Activated CD4-positive, alpha-beta T cell treated with anti-CD3 and anti-CD28 coated beads, Interleukin-2, amount 10 ng/mL, durations not matched to agents 24 days and 14 days (primary cell): ENCODE measurements around the gene SLC45A1. TPM values are rescaled to one million over a fixed set of nuclear protein-coding genes. Genes with fewer than 3 reads are reported as not detected.

Experiments
- DNase-seq: peaks from one replicate; pipeline ENCODE4 v3.0.0; 2022
- H3K27ac Mint-ChIP-seq: one replicate; pipeline ENCODE4 v1.8.0; 2022; ENCODE audit warnings: mild to moderate bottlenecking, mixed read lengths
- H3K27me3 Mint-ChIP-seq: one replicate; pipeline ENCODE4 v1.8.0; 2022; ENCODE audit warnings: mixed read lengths
- H3K36me3 Mint-ChIP-seq: one replicate; pipeline ENCODE4 v1.8.0; 2022; ENCODE audit warnings: low read depth, mild to moderate bottlenecking, mixed read lengths
- H3K4me1 Mint-ChIP-seq: one replicate; pipeline ENCODE4 v1.8.0; 2021; ENCODE audit warnings: mixed read lengths
- H3K4me3 Mint-ChIP-seq: one replicate; pipeline ENCODE4 v1.8.0; 2022; ENCODE audit warnings: mild to moderate bottlenecking, moderate library complexity, mixed read lengths
- H3K9me3 Mint-ChIP-seq: one replicate; pipeline ENCODE4 v1.8.0; 2021; ENCODE audit warnings: mixed read lengths
- intact Hi-C: fragments of 100-400 bp; cut with micrococcal nuclease; formaldehyde crosslinking; loops from one replicate; pipeline ENCODE4 v1.15.1; 2023
- total RNA-seq: library from RNA; stranded (reverse); gene quantifications from 2 replicates; pipeline ENCODE4 v1.2.3, GENCODE V29; 2022

The SLC45A1 gene
- total RNA-seq, 1 donor from 2014 or later: 0.12 TPM

- H3K27me3 Mint-ChIP-seq: peaks cover 2% of the 10 kb centered on the region
- intact Hi-C loops: no loop called here
- H3K36me3 Mint-ChIP-seq: no peaks in the 10 kb centered on the region
- H3K27ac Mint-ChIP-seq: no peak overlapping the region
- H3K4me3 Mint-ChIP-seq: no peak overlapping the region
- no peaks in the 10 kb centered on the region for H3K9me3 Mint-ChIP-seq
- no peaks in the 10 kb centered on the region for H3K4me1 Mint-ChIP-seq
- no peak for DNase-seq
Measured at GRCh38 chr1:8294170-8294697, 23.7 kb upstream of the SLC45A1 start.

- Mint-ChIP-seq H3K36me3 (no peaks in the 10 kb centered on the region), H3K27me3 (peaks cover 6% of the 10 kb centered on the region), H3K9me3 (no peaks in the 10 kb centered on the region), H3K27ac (no peak overlapping the region), H3K4me3 (no peak overlapping the region), H3K4me1 (no peaks in the 10 kb centered on the region)
- no peak for DNase-seq
- intact Hi-C loops: no loop called here
Measured at GRCh38 chr1:8297245-8297644, 20.7 kb upstream of the SLC45A1 start.

- intact Hi-C loops: no loop called here
- Mint-ChIP-seq H3K27me3 (peaks cover 16% of the 10 kb centered on the region), H3K36me3 (no peaks in the 10 kb centered on the region), H3K4me1 (no peaks in the 10 kb centered on the region), H3K27ac (no peak overlapping the region), H3K4me3 (no peak overlapping the region), H3K9me3 (no peaks in the 10 kb centered on the region)
- no peak for DNase-seq
Measured at GRCh38 chr1:8299963-8300362, 18.0 kb upstream of the SLC45A1 start.

- Mint-ChIP-seq H3K4me1 (no peaks in the 10 kb centered on the region), H3K27ac (no peak overlapping the region), H3K9me3 (no peaks in the 10 kb centered on the region), H3K36me3 (no peaks in the 10 kb centered on the region), H3K4me3 (no peak overlapping the region), H3K27me3 (peaks cover 16% of the 10 kb centered on the region)
- no peak for DNase-seq
- intact Hi-C loops: no loop called here
Measured at GRCh38 chr1:8302081-8302956, 15.6 kb upstream of the SLC45A1 start.

GRCh38 chr1:8303141-8303540 lies 14.8 kb upstream of the SLC45A1 start:
- peaks cover 18% of the 10 kb centered on the region for H3K27me3 Mint-ChIP-seq
- no peaks in the 10 kb centered on the region for H3K9me3 Mint-ChIP-seq
- DNase-seq: no peak
- no peaks in the 10 kb centered on the region for H3K4me1 Mint-ChIP-seq
- H3K27ac Mint-ChIP-seq: no peak overlapping the region
- intact Hi-C loops: no loop called here
- no peaks in the 10 kb centered on the region for H3K36me3 Mint-ChIP-seq
- no peak overlapping the region for H3K4me3 Mint-ChIP-seq

- Mint-ChIP-seq H3K9me3 (no peaks in the 10 kb centered on the region), H3K27me3 (peaks cover 21% of the 10 kb centered on the region), H3K36me3 (no peaks in the 10 kb centered on the region), H3K27ac (no peak overlapping the region), H3K4me1 (no peaks in the 10 kb centered on the region), H3K4me3 (no peak overlapping the region)
- DNase-seq: no peak
- intact Hi-C loops: no loop called here
Measured at GRCh38 chr1:8303876-8304275, 14.0 kb upstream of the SLC45A1 start.

GRCh38 chr1:8307628-8308027 lies 10.3 kb upstream of the SLC45A1 start:
- H3K4me1 Mint-ChIP-seq: no peaks in the 10 kb centered on the region
- H3K27ac Mint-ChIP-seq: no peak overlapping the region
- intact Hi-C loops: no loop called here
- peaks cover 22% of the 10 kb centered on the region for H3K27me3 Mint-ChIP-seq
- H3K4me3 Mint-ChIP-seq: no peak overlapping the region
- no peaks in the 10 kb centered on the region for H3K36me3 Mint-ChIP-seq
- DNase-seq: no peak
- no peaks in the 10 kb centered on the region for H3K9me3 Mint-ChIP-seq

- no peaks in the 10 kb centered on the region for H3K36me3 Mint-ChIP-seq
- DNase-seq: no peak
- intact Hi-C loops: no loop called here
- H3K27me3 Mint-ChIP-seq: peaks cover 28% of the 10 kb centered on the region
- H3K4me1 Mint-ChIP-seq: peaks cover 8% of the 10 kb centered on the region
- no peaks in the 10 kb centered on the region for H3K9me3 Mint-ChIP-seq
- H3K4me3 Mint-ChIP-seq: no peak overlapping the region
- H3K27ac Mint-ChIP-seq: no peak overlapping the region
Measured at GRCh38 chr1:8311068-8311718, 6.7 kb upstream of the SLC45A1 start.

- Mint-ChIP-seq H3K27me3 (peaks cover 36% of the 10 kb centered on the region), H3K36me3 (no peaks in the 10 kb centered on the region), H3K4me3 (no peak overlapping the region), H3K4me1 (peaks cover 9% of the 10 kb centered on the region), H3K27ac (no peak overlapping the region), H3K9me3 (no peaks in the 10 kb centered on the region)
- DNase-seq: no peak
- intact Hi-C loops: no loop called here
Measured at GRCh38 chr1:8312235-8313218, 5.4 kb upstream of the SLC45A1 start.

- Mint-ChIP-seq H3K9me3 (no peaks in the 10 kb centered on the region), H3K36me3 (no peaks in the 10 kb centered on the region), H3K27me3 (peaks cover 34% of the 10 kb centered on the region), H3K4me3 (no peak overlapping the region), H3K4me1 (peaks cover 10% of the 10 kb centered on the region), H3K27ac (no peak overlapping the region)
- DNase-seq: no peak
- intact Hi-C loops: no loop called here
Measured at GRCh38 chr1:8313231-8313630, 4.7 kb upstream of the SLC45A1 start.

GRCh38 chr1:8314346-8315280 lies 3.3 kb upstream of the SLC45A1 start:
- H3K27ac Mint-ChIP-seq: no peak overlapping the region
- peaks cover 41% of the 10 kb centered on the region for H3K27me3 Mint-ChIP-seq
- intact Hi-C loops: loop anchor here (1.0 kb wide), 2 partner anchors 283 to 299 kb away; no protein-coding TSS in a partner anchor
- H3K4me1 Mint-ChIP-seq: peaks cover 14% of the 10 kb centered on the region
- peak overlapping the region; percentile 28 for H3K4me3 Mint-ChIP-seq
- DNase-seq: peak; percentile 83
- no peaks in the 10 kb centered on the region for H3K9me3 Mint-ChIP-seq
- no peaks in the 10 kb centered on the region for H3K36me3 Mint-ChIP-seq

GRCh38 chr1:8315573-8316475 lies 2.1 kb upstream of the SLC45A1 start:
- intact Hi-C loops: no loop called here
- H3K27me3 Mint-ChIP-seq: peaks cover 45% of the 10 kb centered on the region

More at GRCh38 chr1:8315573-8316475, 2.1 kb upstream of the SLC45A1 start:
- Mint-ChIP-seq H3K9me3 (no peaks in the 10 kb centered on the region), H3K36me3 (no peaks in the 10 kb centered on the region), H3K4me1 (peaks cover 14% of the 10 kb centered on the region), H3K4me3 (no peak overlapping the region), H3K27ac (no peak overlapping the region)
- no peak for DNase-seq
